HepG2 (cell line): ENCODE results near the gene CLASP1. TPM values are rescaled to one million over a fixed set of nuclear protein-coding genes. Genes with fewer than 3 reads are reported as not detected.

Source experiments
- ATAC-seq: fragments of 200-7000 bp; cut with Tn5 transposase; 3 replicates; pipeline ENCODE4 v1.9.1; 2020; ENCODE audit warnings: mild to moderate bottlenecking, moderate library complexity
- BruUV-seq: library from RNA; stranded (reverse); fragments of 400-500 nt; replicated peaks from 2 replicates; lab custom pipeline; 2021; lab: Mats Ljungman, UMichigan
- CTCF ChIA-PET: fragments of 300-600 bp; formaldehyde crosslinking; extraction: SDS; loops from one replicate; lab custom pipeline; 2021; ENCODE audit warnings: low total read pairs, inconsistent platforms, low intra/inter-chr PET ratio; lab: Yijun Ruan, JAX
- POLR2A ChIA-PET: fragments of 350-600 bp; sonication (Branson Sonifier 250); formaldehyde crosslinking; loops from one replicate; lab custom pipeline; 2020; ENCODE audit warnings: antibody characterized with exemption, inconsistent platforms; lab: Yijun Ruan, JAX
- DNase-seq: peaks from one replicate; pipeline ENCODE4 v3.0.0-alpha.2; 2015; ENCODE audit warnings: low spot score
- FAIRE-seq: peaks from 3 replicates; lab custom pipeline; 2011; peaks lifted over from hg19 to GRCh38; lab: Jason Lieb, UNC
- H2AFZ ChIP-seq: one replicate; pipeline ENCODE4 v1.6.1; 2011; ENCODE audit warnings: low read length, inconsistent platforms
- H3K27ac ChIP-seq: fragments of 300-600 bp; 3 replicates; pipeline ENCODE4 v1.8.0; 2011; ENCODE audit warnings: mixed run types, mild to moderate bottlenecking, mixed read lengths, low read length, inconsistent platforms; ENCODE audit not compliant: insufficient read depth; ENCODE audit errors: extremely low read length
- H3K27me3 ChIP-seq, 2 experiments: fragments of 200-600 bp in 1 of 2; 2 replicates in 1 of 2; 3 replicates in 1 of 2; pipeline versions ENCODE4 v1.6.0 to v1.8.0; 2011; ENCODE audit warnings: low read length in 2 of 2, mild to moderate bottlenecking in 2 of 2, moderate library complexity in 2 of 2, inconsistent platforms in 1 of 2; ENCODE audit not compliant: insufficient read depth in 2 of 2, control insufficient read depth in 1 of 2
- H3K36me3 ChIP-seq, 2 experiments: fragments of 200-600 bp in 1 of 2; replicated peaks in 1 of 2; 2 replicates in 1 of 2; 3 replicates in 1 of 2; pipeline versions ENCODE4 v1.5.1 to v1.8.0; 2011; ENCODE audit warnings: low read length in 2 of 2, inconsistent platforms in 1 of 2; ENCODE audit not compliant: insufficient read depth in 2 of 2, control insufficient read depth in 1 of 2
- H3K4me1 ChIP-seq: 2 replicates; pipeline ENCODE4 v1.5.1; 2012; ENCODE audit warnings: low read length, inconsistent platforms; ENCODE audit not compliant: insufficient read depth
- H3K4me2 ChIP-seq: 2 replicates; pipeline ENCODE4 v1.6.0; 2011; ENCODE audit warnings: low read depth, low read length, inconsistent platforms
- H3K4me3 ChIP-seq, 3 experiments: fragments of 200-600 bp in 1 of 3; sonication (generic), shearing (Covaris generic) in 1 of 3; replicated peaks in 1 of 3; 2 replicates each; pipeline ENCODE4 v1.5.1; 2011 to 2016; ENCODE audit warnings: low read length in 3 of 3, inconsistent platforms in 2 of 3, low read depth in 2 of 3, mild to moderate bottlenecking in 2 of 3, control low read depth in 1 of 3, mixed read lengths in 1 of 3; ENCODE audit not compliant: insufficient read depth in 1 of 3
- H3K79me2 ChIP-seq: one replicate; pipeline ENCODE4 v1.6.1; 2011; ENCODE audit warnings: low read length, inconsistent platforms; ENCODE audit not compliant: insufficient read depth
- H3K9ac ChIP-seq: 2 replicates; pipeline ENCODE4 v1.6.0; 2011; ENCODE audit warnings: mild to moderate bottlenecking, low read depth, low read length, inconsistent platforms; ENCODE audit not compliant: insufficient read depth
- H3K9me3 ChIP-seq: 2 replicates; pipeline ENCODE4 v1.5.1; 2012; ENCODE audit warnings: mild to moderate bottlenecking, low read length
- H4K20me1 ChIP-seq: 2 replicates; pipeline ENCODE4 v1.6.0; 2011; ENCODE audit warnings: inconsistent platforms, mild to moderate bottlenecking, low read length, moderate library complexity; ENCODE audit not compliant: insufficient read depth
- ARHGAP35 ChIP-seq: sonication (generic); formaldehyde crosslinking; IDR thresholded peaks from 2 replicates; pipeline ENCODE4 v1.9.0; 2022; ENCODE audit warnings: mild to moderate bottlenecking, inconsistent platforms, moderate library complexity, missing genetic modification reagents, borderline replicate concordance
- ARNT ChIP-seq: fragments of 450-650 bp; IDR thresholded peaks from 2 replicates; pipeline ENCODE4 v1.6.1; 2017
- ATF1 ChIP-seq: IDR thresholded peaks from 2 replicates; pipeline ENCODE4 v1.6.1; 2016; ENCODE audit warnings: mild to moderate bottlenecking, control low read depth
- CHCHD3 ChIP-seq: sonication (generic); formaldehyde crosslinking; IDR thresholded peaks from 2 replicates; pipeline ENCODE4 v1.8.0; 2022; ENCODE audit warnings: mild to moderate bottlenecking, missing genetic modification reagents, moderate library complexity
- CHD4 ChIP-seq: fragments of 200-600 bp; sonication (generic); IDR thresholded peaks from 2 replicates; pipeline ENCODE4 v1.7.0; 2017; ENCODE audit warnings: mild to moderate bottlenecking, low read length, borderline replicate concordance
- CREM ChIP-seq, 2 experiments: sonication (generic) in 1 of 2; formaldehyde crosslinking in 1 of 2; IDR thresholded peaks; 2 replicates each; pipeline versions ENCODE4 v1.4.0 to v1.6.1; 2016 to 2020; ENCODE audit warnings: antibody characterized with exemption in 1 of 2, mild to moderate bottlenecking in 1 of 2, missing genetic modification reagents in 1 of 2
- HOXA3 ChIP-seq: sonication (generic); formaldehyde crosslinking; IDR thresholded peaks from 2 replicates; pipeline ENCODE4 v1.5.0; 2020; ENCODE audit warnings: missing genetic modification reagents
- KLF11 ChIP-seq: IDR thresholded peaks from 2 replicates; pipeline ENCODE4 v1.6.1; 2016; ENCODE audit warnings: missing compliant biosample characterization
- MTA1 ChIP-seq: sonication (generic); formaldehyde crosslinking; IDR thresholded peaks from 2 replicates; pipeline ENCODE4 v1.4.0; 2020; ENCODE audit warnings: missing genetic modification reagents, mild to moderate bottlenecking, borderline replicate concordance
- PCBP2 ChIP-seq: fragments of 200-400 bp; formaldehyde crosslinking; optimal IDR thresholded peaks from 2 replicates; pipeline ENCODE3; 2018; ENCODE audit warnings: low read length, low read depth; ENCODE audit not compliant: poor library complexity, severe bottlenecking
- SPEN ChIP-seq: sonication (generic); formaldehyde crosslinking; IDR thresholded peaks from 2 replicates; pipeline ENCODE4 v1.5.1; 2020; ENCODE audit warnings: low read depth, mild to moderate bottlenecking, missing genetic modification reagents
- ZEB1 ChIP-seq: IDR thresholded peaks from 2 replicates; pipeline ENCODE4 v1.6.1; 2012; ENCODE audit warnings: mild to moderate bottlenecking, low read depth, inconsistent platforms; ENCODE audit not compliant: insufficient replicate concordance
- ZMYM4 ChIP-seq: sonication (generic); formaldehyde crosslinking; IDR thresholded peaks from 2 replicates; pipeline ENCODE4 v1.8.1; 2023; ENCODE audit warnings: mild to moderate bottlenecking, missing genetic modification reagents
- ZNF263 ChIP-seq: sonication (generic); formaldehyde crosslinking; IDR thresholded peaks from 2 replicates; pipeline ENCODE4 v1.4.0; 2020; ENCODE audit warnings: missing genetic modification reagents
- ZNF354B ChIP-seq: sonication (generic); formaldehyde crosslinking; IDR thresholded peaks from 2 replicates; pipeline ENCODE4 v1.8.0; 2022; ENCODE audit warnings: mild to moderate bottlenecking, missing genetic modification reagents
- ZNF503 ChIP-seq: sonication (generic); formaldehyde crosslinking; IDR thresholded peaks from 2 replicates; pipeline ENCODE4 v1.4.0; 2020; ENCODE audit warnings: missing genetic modification reagents
- ZNF629 ChIP-seq: sonication (generic); formaldehyde crosslinking; conservative IDR thresholded peaks from 2 replicates; pipeline ENCODE4 v1.5.0; 2020; ENCODE audit warnings: missing genetic modification reagents
- ZNF644 ChIP-seq: IDR thresholded peaks from 2 replicates; pipeline ENCODE4 v1.6.1; 2016; ENCODE audit warnings: low read depth
- ZNF747 ChIP-seq: sonication (generic); formaldehyde crosslinking; IDR thresholded peaks from 2 replicates; pipeline ENCODE4 v1.8.1; 2023; ENCODE audit warnings: missing genetic modification reagents, mild to moderate bottlenecking, borderline replicate concordance
- ZNF776 ChIP-seq: sonication (generic); formaldehyde crosslinking; IDR thresholded peaks from 2 replicates; pipeline ENCODE4 v1.4.0; 2020; ENCODE audit warnings: mild to moderate bottlenecking, missing genetic modification reagents
- ZNF790 ChIP-seq: sonication (generic); formaldehyde crosslinking; IDR thresholded peaks from 2 replicates; pipeline ENCODE4 v1.8.0; 2022; ENCODE audit warnings: missing genetic modification reagents, mild to moderate bottlenecking, borderline replicate concordance
- WGBS: methylation state at CpG from one replicate; pipeline ENCODE4 v1.1.6; 2017; ENCODE audit warnings: low lambda C conversion rate; 5-methylcytosine and 5-hydroxymethylcytosine counted together
- in situ Hi-C: cut with HindIII; loops from 2 replicates; pipeline ENCODE4 v1.10.0; 2017; ENCODE audit warnings: low pct_unique_long_range_greater_than_20kb; ENCODE audit not compliant: extremely low pct_ligation_motif_present
- intact Hi-C: fragments of 100-400 bp; cut with micrococcal nuclease; formaldehyde crosslinking; loops from one replicate; pipeline ENCODE4 v1.10.0; 2022; ENCODE audit not compliant: unreplicated experiment
- polyA plus RNA-seq, 8 experiments: library from polyadenylated mRNA; depleted of rRNA in 3 of 8; stranded (reverse) in 7 of 8; unstranded in 1 of 8; fragments of >200 nt; fragmentation: Illumina TruSeq in 4 of 8; extraction: Trizol in 4 of 8; gene quantifications; 2 replicates each; pipeline versions ENCODE4 v1.2.1 to v1.2.3, GENCODE V29; 2011 to 2016; ENCODE audit warnings: low read depth in 4 of 8, missing spikeins in 1 of 8, mixed read lengths in 1 of 8; ENCODE audit not compliant: insufficient read depth in 1 of 8
- total RNA-seq, 5 experiments: library from RNA; depleted of rRNA; stranded (reverse); fragments of >200 nt; fragmentation: Illumina TruSeq; extraction: Trizol; gene quantifications; 2 replicates each; pipeline ENCODE4 v1.2.3, GENCODE V29; 2016; ENCODE audit warnings: low read depth in 1 of 5

The CLASP1 gene
- total and polyA plus RNA-seq, 2 of the 13 experiments (the other 11 are each of a cell fraction or from before 2014, with no cell fraction given) = 11.7 to 47.9 TPM

- DNase-seq (no peak), ATAC-seq (no peak), FAIRE-seq (no peak)
- Histone ChIP-seq H3K36me3 (no peaks in the 10 kb centered on the region), H3K4me1 (peaks cover 27% of the 10 kb centered on the region), H3K9ac (no peak overlapping the region), H3K27me3 (no peaks in the 10 kb centered on the region), H3K79me2 (no peaks in the 10 kb centered on the region), H2AFZ (no peak overlapping the region), H3K27ac (no peak overlapping the region), H4K20me1 (no peaks in the 10 kb centered on the region), H3K4me3 (no peak overlapping the region), H3K4me2 (no peak overlapping the region), H3K9me3 (no peaks in the 10 kb centered on the region)
- ChIA-PET CTCF (no interaction called here), POLR2A (interaction anchor here (0.8 to 1.0 kb wide), 2 partner anchors 13 to 132 kb away, joined by 3 to 4 read pairs; partner anchors contain the start of genes CLASP1 and RNU4ATAC)
- intact Hi-C loops = no loop called here
- no TSS peak for BruUV-seq
- TF ChIP-seq ARNT (no peak), ATF1 (CRISPR knock-in tag) (no peak), ZNF644 (no peak), ZNF790 (no peak), ZNF263 (CRISPR knock-in tag) (no peak), ZNF776 (CRISPR knock-in tag) (no peak), ZNF747 (CRISPR knock-in tag) (no peak), MTA1 (CRISPR knock-in tag) (no peak)
- WGBS = 99% methylated on average over 2 of the region's 2 CpGs
- in situ Hi-C loops = no loop called here
Measured at GRCh38 chr2:121662656-121663055, 13.4 kb upstream of the CLASP1 start.

GRCh38 chr2:121659933-121660332 is 10.7 kb upstream of the CLASP1 start:
- H3K9ac ChIP-seq = no peak overlapping the region
- H3K36me3 ChIP-seq = no peaks in the 10 kb centered on the region
- BruUV-seq = no TSS peak
- ChIA-PET POLR2A (interaction anchor here (1.2 to 2.2 kb wide), 3 partner anchors 10 to 129 kb away, joined by 3 to 18 read pairs (median 3); partner anchors contain the start of genes CLASP1 and RNU4ATAC), CTCF (no interaction called here)
- H3K4me3 ChIP-seq = no peak overlapping the region
- no peaks in the 10 kb centered on the region for H3K27me3 ChIP-seq
- peak overlapping the region; percentile 17 for H3K27ac ChIP-seq
- no peaks in the 10 kb centered on the region for H3K9me3 ChIP-seq
- intact Hi-C loops = no loop called here
- WGBS = 78% methylated on average over 6 of the region's 6 CpGs
- no peak overlapping the region for H3K4me2 ChIP-seq
- FAIRE-seq = no peak
- peak; percentile 25 for DNase-seq
- peak; percentile 91 for ATAC-seq
- H2AFZ ChIP-seq = no peak overlapping the region
- in situ Hi-C loops = no loop called here
- H4K20me1 ChIP-seq = no peaks in the 10 kb centered on the region
- no peaks in the 10 kb centered on the region for H3K79me2 ChIP-seq
- H3K4me1 ChIP-seq = peaks cover 12% of the 10 kb centered on the region
- TF ChIP-seq CREM (IDR thresholded peaks at IDR 0.05) = no peak
- no peak for TF ChIP-seq CREM (CRISPR knock-in tag; IDR thresholded peaks at IDR 0.05)
- no peak for TF ChIP-seq ZEB1
- no peak for TF ChIP-seq KLF11 (CRISPR knock-in tag)
- TF ChIP-seq CHCHD3 (CRISPR knock-in tag) = no peak
- peak; percentile 45; the same call in 1 of the 2 replicates for TF ChIP-seq HOXA3 (CRISPR knock-in tag)
- no peak for TF ChIP-seq PCBP2
- peak; percentile 59; the same call in 1 of the 2 replicates for TF ChIP-seq SPEN (CRISPR knock-in tag)
- TF ChIP-seq CHD4 = no peak
- peak; percentile 36 for TF ChIP-seq ZNF629 (CRISPR knock-in tag)
- TF ChIP-seq ZNF503 (CRISPR knock-in tag) = no peak
- TF ChIP-seq ZNF354B (CRISPR knock-in tag) = no peak
- TF ChIP-seq ZMYM4 (CRISPR knock-in tag) = peak; percentile 73
- TF ChIP-seq ARHGAP35 (CRISPR knock-in tag) = no peak
